Stimulated activated CD8-positive, alpha-beta memory T cell treated with anti-CD3 and anti-CD28 coated beads, Interleukin-15, amount 100 ng/mL, for 24 hours (primary cell): ENCODE measurements around the gene CAP1.
"Not testable (repeated sequence)": the region's sequence is repeated elsewhere in the genome, so short reads cannot be mapped to it uniquely, and the experiment has no call there.

ENCODE experiments used
- DNase-seq: peaks from one replicate; pipeline ENCODE4 v3.0.0-alpha.2; 2020; ENCODE audit warnings: low read depth

Gene CAP1

DNA sequence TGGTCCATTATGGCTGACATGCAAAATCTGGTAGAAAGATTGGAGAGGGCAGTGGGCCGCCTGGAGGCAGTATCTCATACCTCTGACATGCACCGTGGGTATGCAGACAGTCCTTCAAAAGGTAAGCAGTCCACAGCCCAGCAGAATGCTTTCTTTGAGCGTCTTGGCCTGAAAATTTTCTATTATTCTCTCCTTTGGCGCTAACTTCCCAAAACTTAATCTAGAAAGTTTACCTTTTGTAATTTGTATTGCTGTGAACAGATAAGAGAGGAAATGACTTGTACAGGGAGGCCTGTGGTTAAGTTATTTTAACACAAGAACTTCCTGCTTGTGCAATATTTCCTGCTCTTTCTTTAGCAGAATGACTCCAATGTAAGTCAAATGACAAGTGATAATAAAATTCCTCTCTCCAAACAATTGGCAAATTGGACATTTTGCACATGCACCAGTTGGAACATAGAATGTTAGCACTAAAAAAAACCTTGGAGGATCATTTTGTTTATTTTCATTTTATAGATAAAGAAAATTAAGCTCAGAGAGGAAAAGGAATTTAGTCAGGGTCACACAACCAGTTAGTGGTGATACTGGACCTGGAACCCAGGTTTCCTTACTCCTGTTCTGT is 18.9 kb downstream of the CAP1 start:
- DNase-seq, result no peak

DNA sequence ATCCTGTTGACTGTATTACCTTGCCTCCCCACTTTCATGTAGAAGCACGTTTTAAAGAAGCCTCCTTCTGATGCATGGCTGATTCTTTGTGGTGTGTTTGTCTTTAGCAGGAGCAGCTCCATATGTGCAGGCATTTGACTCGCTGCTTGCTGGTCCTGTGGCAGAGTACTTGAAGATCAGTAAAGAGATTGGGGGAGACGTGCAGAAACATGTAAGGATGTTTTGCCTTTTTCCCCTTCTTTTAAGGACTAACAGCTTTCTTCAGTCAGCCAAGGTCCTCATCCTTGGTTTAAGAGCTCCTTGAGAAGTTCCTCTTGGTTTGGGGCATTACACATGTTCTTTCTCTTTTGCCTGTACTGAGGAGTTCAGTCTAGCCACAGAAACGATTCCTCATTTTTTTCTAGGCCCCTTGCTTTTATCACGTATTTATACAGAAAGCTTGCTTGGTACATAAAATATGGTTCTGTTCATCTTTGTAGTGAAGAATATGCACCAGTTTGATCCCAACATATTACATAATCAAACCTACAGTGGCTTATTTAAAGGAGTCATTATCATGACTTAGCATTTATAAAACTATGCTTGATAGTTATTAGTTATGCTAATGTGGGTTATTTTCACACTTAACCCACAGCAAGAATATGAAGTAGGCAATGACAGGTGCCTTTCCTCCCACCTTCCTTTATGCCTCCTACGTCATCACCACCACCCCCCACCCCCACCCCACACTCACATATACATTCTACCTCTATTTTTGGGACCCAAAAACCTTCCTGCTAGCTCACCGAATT is 19.6 kb downstream of the CAP1 start:
- DNase-seq, result no peak

DNA sequence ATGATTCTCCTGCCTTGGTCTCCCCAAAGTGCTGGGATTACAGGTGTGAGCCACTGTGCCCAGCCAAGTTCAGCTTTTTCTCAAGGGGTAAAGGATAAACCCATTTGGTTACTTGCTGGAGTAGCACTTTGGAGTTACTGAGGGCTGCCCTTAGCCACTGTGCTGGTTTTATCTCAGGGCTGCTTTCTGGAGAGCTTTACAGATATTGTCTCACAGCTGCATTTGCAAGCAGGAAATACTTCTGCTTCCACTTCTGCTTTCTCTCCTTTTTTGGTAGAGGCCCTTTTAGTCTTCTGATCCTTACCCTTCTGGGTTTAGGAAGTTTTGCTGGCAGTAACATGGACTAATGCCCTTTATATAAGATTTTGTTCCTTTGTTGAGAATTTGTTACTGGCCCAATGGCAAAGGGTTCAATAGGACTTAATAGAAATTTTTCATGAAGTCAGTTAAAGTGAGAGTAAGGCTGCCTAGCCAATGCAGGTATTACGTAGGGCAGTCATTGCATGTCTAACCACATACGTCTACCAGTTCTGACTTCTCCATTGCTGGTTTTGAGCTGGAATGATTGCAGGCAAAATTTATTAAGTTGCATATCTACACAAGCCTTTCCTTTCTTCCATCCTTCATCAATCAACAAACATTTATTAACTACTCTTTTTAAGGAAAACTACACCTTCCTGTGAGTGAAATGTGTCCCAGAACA is 24.4 kb downstream of the CAP1 start:
- DNase-seq, result no peak

- DNase-seq, result no peak
These were observed 26.5 kb downstream of the CAP1 start for GRCh38 chr1:40067023-40067422.

DNA sequence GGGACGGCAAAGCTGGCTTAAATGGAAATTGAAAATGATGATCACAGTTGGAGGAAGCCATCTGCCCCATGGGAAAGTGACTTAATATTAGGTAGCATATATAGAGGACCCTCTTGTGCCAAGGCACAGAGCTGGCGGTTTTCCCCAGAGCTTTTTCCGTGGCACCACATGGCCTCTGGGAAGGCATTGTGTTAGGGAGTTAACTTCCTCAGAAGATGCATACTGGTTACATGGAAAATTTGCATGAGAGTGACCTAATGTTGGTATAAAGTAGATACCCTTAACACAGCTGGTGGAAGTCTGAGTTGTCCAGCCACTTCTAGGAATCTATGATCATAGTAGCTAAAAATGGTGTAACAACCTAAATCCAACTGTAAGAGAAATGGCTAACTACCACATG is 27.3 kb downstream of the CAP1 start:
- no peak for DNase-seq

DNA sequence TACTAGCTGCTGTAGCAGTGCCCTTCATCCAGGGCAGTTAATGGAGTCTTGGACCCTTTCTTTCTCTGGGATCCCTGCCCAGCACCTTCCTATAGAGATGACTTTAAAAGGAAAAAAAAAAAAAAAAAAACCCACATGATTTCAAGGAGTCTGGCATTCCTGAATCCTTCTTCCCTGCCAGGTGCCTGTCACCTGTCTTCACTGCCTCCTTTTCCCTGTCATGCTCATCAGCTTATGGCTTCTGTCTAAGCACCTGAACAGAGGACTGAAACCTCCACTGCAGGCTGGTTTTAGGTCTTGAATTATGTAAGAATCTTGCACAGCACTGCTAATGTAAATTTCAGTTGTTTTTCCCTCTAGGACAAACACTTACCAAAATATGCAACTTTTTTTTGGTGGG is 31.6 kb downstream of the CAP1 start:
- no peak for DNase-seq

GRCh38 chr1:40073062-40073461 is 32.5 kb downstream of the CAP1 start:
- DNase-seq, result no peak

- no peak for DNase-seq
These were observed 34.7 kb downstream of the CAP1 start for GRCh38 chr1:40075266-40075665.

- no peak for DNase-seq
These were observed 36.4 kb downstream of the CAP1 start for GRCh38 chr1:40076895-40077312.

- DNase-seq, result no peak
These were observed 38.2 kb downstream of the CAP1 start for GRCh38 chr1:40078512-40079333.

GRCh38 chr1:40079774-40080400 is 39.4 kb downstream of the CAP1 start:
- DNase-seq, result no peak

GRCh38 chr1:40081871-40082270 is 41.3 kb downstream of the CAP1 start:
- no peak for DNase-seq

DNA sequence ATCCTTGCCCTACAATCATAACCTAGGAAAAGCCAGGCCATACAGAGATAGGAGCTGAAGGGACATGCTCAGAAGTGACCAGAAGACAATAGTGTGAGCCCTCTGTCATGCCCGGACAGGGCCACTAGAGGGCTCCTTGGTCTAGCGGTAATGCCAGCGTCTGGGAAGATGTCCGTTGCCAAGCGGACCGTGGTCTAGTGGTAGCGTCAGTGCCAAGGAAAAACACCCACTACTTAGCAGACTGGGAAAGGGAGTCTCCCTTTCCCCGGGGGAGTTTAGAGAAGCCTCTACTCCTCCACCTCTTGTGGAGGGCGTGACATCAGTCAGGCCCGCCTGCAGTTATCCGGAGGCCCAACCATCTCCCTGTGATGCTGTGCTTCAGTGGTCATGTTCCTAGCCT is 44.2 kb downstream of the CAP1 start:
- not testable (repeated sequence) for DNase-seq

- no peak for DNase-seq
These were observed 50.3 kb downstream of the CAP1 start for GRCh38 chr1:40090652-40091355.

- no peak for DNase-seq
These were observed 51.7 kb downstream of the CAP1 start for GRCh38 chr1:40092241-40092640.

DNA sequence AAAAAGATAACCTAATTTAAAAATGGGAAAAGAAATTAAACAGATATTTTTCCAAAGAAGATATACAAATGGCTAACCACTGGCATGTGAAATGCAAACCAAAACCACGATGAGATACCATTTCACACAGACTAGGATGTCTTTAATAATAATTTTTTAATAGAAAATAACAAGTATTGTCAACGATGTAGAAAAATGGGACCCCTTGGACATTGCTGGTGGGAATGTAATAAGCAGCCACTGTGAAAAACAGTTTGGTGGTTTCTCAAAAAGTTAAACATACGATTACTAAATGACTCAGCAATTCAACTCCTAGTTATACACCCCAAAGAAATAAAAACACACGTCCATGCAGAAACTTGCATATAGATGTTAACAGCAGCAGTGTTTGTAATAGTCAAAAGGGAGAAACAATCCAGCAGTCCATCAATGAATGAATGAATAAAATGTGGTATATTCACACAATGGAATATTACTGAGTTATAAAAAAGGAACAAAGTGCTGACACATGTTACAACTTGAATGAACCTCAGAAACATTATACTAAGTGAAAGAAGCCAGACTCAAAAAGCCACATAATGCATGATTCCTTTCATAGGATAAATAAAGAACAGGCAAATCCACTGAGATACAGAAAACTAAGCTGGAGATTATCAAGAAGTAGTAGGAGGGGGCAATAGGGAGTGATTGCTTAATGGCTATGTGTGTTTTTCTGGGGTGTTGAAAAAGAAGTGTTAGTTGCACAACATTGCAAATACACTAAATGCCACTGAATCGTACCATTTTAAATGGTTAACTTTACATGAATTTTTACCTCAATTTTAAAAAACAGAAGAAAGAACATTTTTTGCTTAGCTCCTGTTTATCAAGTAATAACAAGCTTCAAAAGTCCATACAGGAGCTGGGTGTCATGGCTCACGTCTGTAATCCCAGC is 52.4 kb downstream of the CAP1 start:
- no peak for DNase-seq

- no peak for DNase-seq
These were observed 54.1 kb downstream of the CAP1 start for GRCh38 chr1:40094466-40095110.

DNA sequence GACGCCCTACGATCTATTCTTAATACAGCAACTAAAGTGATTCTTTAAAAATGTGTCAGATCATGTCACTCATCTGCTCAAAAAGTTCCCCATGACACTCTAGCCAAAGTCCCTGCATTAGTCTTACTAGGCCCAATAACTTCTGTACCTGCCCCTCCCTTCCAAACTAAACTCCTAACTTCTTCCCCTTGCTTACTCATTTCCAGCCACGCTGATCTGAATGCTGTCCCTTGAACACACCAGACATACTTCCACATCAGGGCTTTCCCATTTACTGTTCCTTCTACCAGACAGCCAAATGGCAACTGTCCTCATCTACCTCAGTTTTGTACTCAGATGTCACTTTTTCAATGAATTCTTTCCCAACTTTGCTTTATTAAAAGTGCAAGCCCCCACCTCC is 55.3 kb downstream of the CAP1 start:
- no peak for DNase-seq

DNA sequence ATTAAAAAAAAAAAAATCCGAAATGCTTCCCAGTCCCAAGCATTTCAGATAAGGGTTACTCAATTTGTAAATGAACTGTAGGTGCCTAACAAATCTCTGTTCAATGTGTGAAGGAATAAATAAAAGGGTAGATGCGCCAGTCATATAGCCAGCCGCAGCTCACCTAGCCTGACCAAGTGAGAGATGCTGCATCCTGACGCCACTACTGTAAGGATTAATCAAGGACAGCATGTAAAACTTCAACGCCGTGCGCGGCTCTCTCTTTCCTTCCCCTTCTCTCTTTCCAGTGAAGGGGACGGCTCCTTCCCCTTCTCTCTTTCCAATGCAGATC is 56.1 kb downstream of the CAP1 start:
- DNase-seq, result no peak
